GM21529 (cell line): Measurements from ENCODE around the gene MYO18A.

Source experiments
- ATAC-seq: cut with Tn5 transposase; IDR thresholded peaks from one replicate; pipeline ENCODE4 v1.9.1; 2021; ENCODE audit not compliant: unreplicated experiment

MYO18A gene

GRCh38 chr17:29038085-29038795 lies 142.0 kb downstream of the MYO18A start:
- no peak for ATAC-seq

- ATAC-seq = no peak
Measured at GRCh38 chr17:29037739-29038084, 142.5 kb downstream of the MYO18A start.

GRCh38 chr17:29036584-29036983 lies 143.6 kb downstream of the MYO18A start:
- no peak for ATAC-seq

GRCh38 chr17:29034510-29034909 lies 145.7 kb downstream of the MYO18A start:
- ATAC-seq = no peak

GRCh38 chr17:29032857-29033197 lies 147.4 kb downstream of the MYO18A start:
- ATAC-seq = no peak

GRCh38 chr17:29032013-29032856 lies 148.0 kb downstream of the MYO18A start:
- ATAC-seq = no peak

GRCh38 chr17:29031488-29031887 lies 148.7 kb downstream of the MYO18A start:
- ATAC-seq = no peak

GRCh38 chr17:29024316-29024952 lies 155.8 kb downstream of the MYO18A start:
- no peak for ATAC-seq

- ATAC-seq = no peak
Measured at GRCh38 chr17:29022074-29022473, 158.1 kb downstream of the MYO18A start.

GRCh38 chr17:29021226-29021625 lies 159.0 kb downstream of the MYO18A start:
- ATAC-seq = no peak
